GM12878 (cell line): ENCODE measurements around the gene KCNN1.

Experiments
- EZH2 ChIP-seq: IDR thresholded peaks from 2 replicates; pipeline ENCODE4 v1.6.1; 2012; ENCODE audit warnings: low read depth, mild to moderate bottlenecking, control low read depth, inconsistent platforms, low read length, borderline replicate concordance; ENCODE audit not compliant: control insufficient read depth
- HCFC1 ChIP-seq: fragments of 150-350 bp; IDR thresholded peaks from 2 replicates; pipeline ENCODE4 v1.6.1; 2014; ENCODE audit warnings: low read length
- HDAC2 ChIP-seq: fragments of 200-600 bp; sonication (generic); IDR thresholded peaks from 2 replicates; pipeline ENCODE4 v1.6.1; 2017
- POLR2A ChIP-seq: IDR thresholded peaks from 2 replicates; pipeline ENCODE4 v1.6.1; 2011; ENCODE audit warnings: low read depth, mild to moderate bottlenecking, low read length
- RFX5 ChIP-seq: IDR thresholded peaks from 2 replicates; pipeline ENCODE4 v1.6.1; 2011; ENCODE audit warnings: low read depth, low read length, improper control_type of control experiment
- SREBF1 ChIP-seq: IDR thresholded peaks from 2 replicates; pipeline ENCODE4 v1.6.1; 2012; ENCODE audit warnings: mild to moderate bottlenecking, low read length
- SREBF2 ChIP-seq: IDR thresholded peaks from 2 replicates; pipeline ENCODE4 v1.6.1; 2012; ENCODE audit warnings: mild to moderate bottlenecking, low read length
- ZSCAN29 ChIP-seq: fragments of 450-650 bp; IDR thresholded peaks from 2 replicates; pipeline ENCODE4 v1.6.1; 2017; ENCODE audit warnings: mild to moderate bottlenecking, moderate library complexity
- TF ChIP-seq, protein P1 (sequence below): fragments of 450-650 bp; IDR thresholded peaks from 2 replicates; pipeline ENCODE4 v1.6.1; 2017; ENCODE audit warnings: mild to moderate bottlenecking
- TF ChIP-seq, protein P2 (sequence below), 3 experiments: IDR thresholded peaks in 2 of 3; conservative IDR thresholded peaks in 1 of 3; 2 replicates each; pipeline ENCODE4 v1.5.1; 2011; ENCODE audit warnings: low read depth in 3 of 3, low read length in 3 of 3, mild to moderate bottlenecking in 3 of 3, control low read depth in 2 of 3, moderate library complexity in 2 of 3, inconsistent platforms in 1 of 3, mixed read lengths in 1 of 3; ENCODE audit not compliant: control insufficient read depth in 2 of 3, insufficient read depth in 1 of 3; ENCODE audit errors: extremely low read depth in 1 of 3
- TF ChIP-seq, protein P3 (sequence below): IDR thresholded peaks from 2 replicates; pipeline ENCODE4 v1.6.1; 2012; ENCODE audit warnings: low read depth, low read length, improper control_type of control experiment

DNA sequence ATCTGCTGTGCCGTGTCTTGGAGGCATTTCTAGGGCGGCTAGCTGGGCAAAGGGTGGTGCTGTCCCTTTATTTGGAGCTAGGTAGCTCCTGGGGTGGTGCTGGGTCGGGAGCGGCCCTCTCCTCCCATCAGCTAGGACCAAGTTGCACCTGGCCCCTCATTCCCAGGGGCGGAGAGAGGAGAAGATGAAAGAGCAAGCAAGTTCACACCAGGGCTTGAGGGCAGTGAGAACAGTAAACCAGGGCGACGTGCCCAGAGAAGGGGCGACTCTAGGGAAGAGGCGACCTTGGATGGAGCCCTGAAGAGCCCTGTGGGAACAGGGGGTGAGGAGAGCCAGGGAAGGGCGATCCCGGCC, 17.0 kb upstream of the KCNN1 start:
- TF ChIP-seq POLR2A (no peak), HDAC2 (no peak), EZH2 (no peak), SREBF2 (no peak), HCFC1 (no peak), SREBF1 (no peak), ZSCAN29 (no peak), RFX5 (no peak)
- TF ChIP-seq, protein P1, sequence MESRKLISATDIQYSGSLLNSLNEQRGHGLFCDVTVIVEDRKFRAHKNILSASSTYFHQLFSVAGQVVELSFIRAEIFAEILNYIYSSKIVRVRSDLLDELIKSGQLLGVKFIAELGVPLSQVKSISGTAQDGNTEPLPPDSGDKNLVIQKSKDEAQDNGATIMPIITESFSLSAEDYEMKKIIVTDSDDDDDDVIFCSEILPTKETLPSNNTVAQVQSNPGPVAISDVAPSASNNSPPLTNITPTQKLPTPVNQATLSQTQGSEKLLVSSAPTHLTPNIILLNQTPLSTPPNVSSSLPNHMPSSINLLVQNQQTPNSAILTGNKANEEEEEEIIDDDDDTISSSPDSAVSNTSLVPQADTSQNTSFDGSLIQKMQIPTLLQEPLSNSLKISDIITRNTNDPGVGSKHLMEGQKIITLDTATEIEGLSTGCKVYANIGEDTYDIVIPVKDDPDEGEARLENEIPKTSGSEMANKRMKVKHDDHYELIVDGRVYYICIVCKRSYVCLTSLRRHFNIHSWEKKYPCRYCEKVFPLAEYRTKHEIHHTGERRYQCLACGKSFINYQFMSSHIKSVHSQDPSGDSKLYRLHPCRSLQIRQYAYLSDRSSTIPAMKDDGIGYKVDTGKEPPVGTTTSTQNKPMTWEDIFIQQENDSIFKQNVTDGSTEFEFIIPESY: no peak
- TF ChIP-seq, protein P2, sequence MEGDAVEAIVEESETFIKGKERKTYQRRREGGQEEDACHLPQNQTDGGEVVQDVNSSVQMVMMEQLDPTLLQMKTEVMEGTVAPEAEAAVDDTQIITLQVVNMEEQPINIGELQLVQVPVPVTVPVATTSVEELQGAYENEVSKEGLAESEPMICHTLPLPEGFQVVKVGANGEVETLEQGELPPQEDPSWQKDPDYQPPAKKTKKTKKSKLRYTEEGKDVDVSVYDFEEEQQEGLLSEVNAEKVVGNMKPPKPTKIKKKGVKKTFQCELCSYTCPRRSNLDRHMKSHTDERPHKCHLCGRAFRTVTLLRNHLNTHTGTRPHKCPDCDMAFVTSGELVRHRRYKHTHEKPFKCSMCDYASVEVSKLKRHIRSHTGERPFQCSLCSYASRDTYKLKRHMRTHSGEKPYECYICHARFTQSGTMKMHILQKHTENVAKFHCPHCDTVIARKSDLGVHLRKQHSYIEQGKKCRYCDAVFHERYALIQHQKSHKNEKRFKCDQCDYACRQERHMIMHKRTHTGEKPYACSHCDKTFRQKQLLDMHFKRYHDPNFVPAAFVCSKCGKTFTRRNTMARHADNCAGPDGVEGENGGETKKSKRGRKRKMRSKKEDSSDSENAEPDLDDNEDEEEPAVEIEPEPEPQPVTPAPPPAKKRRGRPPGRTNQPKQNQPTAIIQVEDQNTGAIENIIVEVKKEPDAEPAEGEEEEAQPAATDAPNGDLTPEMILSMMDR (IDR thresholded peaks at IDR 0.05 in 2 of 3, conservative IDR thresholded peaks at IDR 0.05 in 1 of 3; ENCODE audit: control insufficient read depth in 2 of 3, extremely low read depth in 1 of 3, insufficient read depth in 1 of 3, low read depth in 3 of 3, low read length in 3 of 3): no peak
- TF ChIP-seq, protein P3, sequence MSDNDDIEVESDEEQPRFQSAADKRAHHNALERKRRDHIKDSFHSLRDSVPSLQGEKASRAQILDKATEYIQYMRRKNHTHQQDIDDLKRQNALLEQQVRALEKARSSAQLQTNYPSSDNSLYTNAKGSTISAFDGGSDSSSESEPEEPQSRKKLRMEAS: no peak
